Measurements from ENCODE around the gene USP48. TPM values are rescaled to one million over a fixed set of nuclear protein-coding genes. Genes with fewer than 3 reads are reported as not detected.

USP48 gene
- total and polyA plus RNA-seq, 2 of the 13 experiments (the other 11 are each of a cell fraction or from before 2014, with no cell fraction given) = 30.4 to 30.7 TPM

DNA sequence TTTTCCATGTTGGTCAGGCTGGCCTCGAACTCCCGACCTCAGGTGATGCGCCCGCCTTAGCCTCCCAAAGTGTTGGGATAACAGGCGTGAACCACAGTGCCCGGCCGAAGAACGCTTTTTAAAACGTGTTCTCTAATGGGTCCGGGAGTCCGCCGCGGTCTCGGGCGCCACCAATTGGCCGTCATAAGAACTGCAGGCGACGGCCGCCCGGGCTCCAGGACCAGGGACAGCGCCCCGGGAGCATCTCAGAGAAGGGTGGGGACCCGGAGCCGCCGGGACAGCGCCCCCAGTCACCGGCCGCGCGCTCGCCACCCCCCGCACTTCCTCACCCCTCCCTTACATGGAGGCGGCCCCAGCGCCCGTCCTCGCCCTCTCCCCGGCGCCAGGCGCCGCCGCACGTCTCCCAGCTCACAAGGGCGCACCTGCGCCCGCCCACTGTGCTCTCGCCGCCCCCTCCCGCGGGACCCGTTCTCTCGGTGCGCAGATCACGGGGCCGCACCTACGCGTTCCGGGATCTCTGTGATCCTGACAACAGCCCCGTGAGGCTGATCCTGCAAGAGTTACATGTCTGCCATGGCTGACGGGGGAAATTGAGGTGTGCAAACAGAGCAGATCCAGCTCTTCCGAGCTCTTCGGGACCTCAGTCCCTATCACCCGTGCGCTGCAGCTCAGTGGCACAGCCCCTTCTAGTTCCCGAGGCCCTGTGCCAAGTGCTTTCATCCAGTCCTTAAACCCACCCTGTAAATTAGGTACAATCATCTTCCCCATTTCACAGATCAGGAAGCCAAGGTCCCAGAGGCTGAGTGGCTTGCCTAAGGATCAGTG lies 123.6 kb downstream of the USP48 start (continued):
- TF ChIP-seq FOXM1 (CRISPR knock-in tag; IDR thresholded peaks at IDR 0.05) (no peak), SP5 (CRISPR knock-in tag; IDR thresholded peaks at IDR 0.05; ENCODE audit: borderline replicate concordance, low read depth) (peak; percentile 62), ZNF564 (CRISPR knock-in tag; IDR thresholded peaks at IDR 0.05) (peak; percentile 85; the same call in 1 of the 2 replicates), ZNF3 (CRISPR knock-in tag; IDR thresholded peaks at IDR 0.05) (peak; percentile 45; the same call in 1 of the 2 replicates), TCF12 (IDR thresholded peaks at IDR 0.05) (no peak), TCF12 (CRISPR knock-in tag; IDR thresholded peaks at IDR 0.05) (peak; percentile 89), TEAD3 (CRISPR knock-in tag; optimal IDR thresholded peaks at IDR 0.05; ENCODE audit: borderline replicate concordance) (peak; percentile 80), SNAPC2 (CRISPR knock-in tag; IDR thresholded peaks at IDR 0.05) (peak; percentile 89), CEBPB (IDR thresholded peaks at IDR 0.05; ENCODE audit: borderline replicate concordance, low read depth, low read length) (no peak), ZNF510 (CRISPR knock-in tag; IDR thresholded peaks at IDR 0.05; ENCODE audit: low read depth) (peak; percentile 96), ZBTB21 (CRISPR knock-in tag; IDR thresholded peaks at IDR 0.05) (peak; percentile 67; the same call in 1 of the 2 replicates), ZNF160 (CRISPR knock-in tag; IDR thresholded peaks at IDR 0.05) (peak; percentile 94), ZNF660 (CRISPR knock-in tag; IDR thresholded peaks at IDR 0.05; ENCODE audit: borderline replicate concordance, low read depth) (peak; percentile 69; the same call in 1 of the 2 replicates), ZNF501 (CRISPR knock-in tag; IDR thresholded peaks at IDR 0.05) (peak; percentile 93), NFATC3 (CRISPR knock-in tag; IDR thresholded peaks at IDR 0.05) (peak; percentile 69; the same call in 1 of the 2 replicates), GLI4 (CRISPR knock-in tag; IDR thresholded peaks at IDR 0.05; ENCODE audit: borderline replicate concordance) (peak; percentile 81; the same call in 1 of the 2 replicates), RORA (CRISPR knock-in tag; IDR thresholded peaks at IDR 0.05) (no peak), ZNF234 (CRISPR knock-in tag; conservative IDR thresholded peaks at IDR 0.05) (0 out of 2 replicates have a peak, but pooled peaks have one; percentile 80), RARA (CRISPR knock-in tag; IDR thresholded peaks at IDR 0.05) (peak; percentile 76), ETV6 (CRISPR knock-in tag; conservative IDR thresholded peaks at IDR 0.05) (peak; percentile 99), GTF2F1 (IDR thresholded peaks at IDR 0.05; ENCODE audit: low read length) (no peak), CHCHD3 (CRISPR knock-in tag; IDR thresholded peaks at IDR 0.05) (peak; percentile 94), ZNF274 (CRISPR knock-in tag; IDR thresholded peaks at IDR 0.05) (peak; percentile 96), CREB1 (IDR thresholded peaks at IDR 0.05) (no peak), CREB1 (CRISPR knock-in tag; IDR thresholded peaks at IDR 0.05) (peak; percentile 47; the same call in 1 of the 2 replicates), MED8 (CRISPR knock-in tag; IDR thresholded peaks at IDR 0.05; ENCODE audit: insufficient replicate concordance) (peak; percentile 63)
- TF ChIP-seq, protein P1, sequence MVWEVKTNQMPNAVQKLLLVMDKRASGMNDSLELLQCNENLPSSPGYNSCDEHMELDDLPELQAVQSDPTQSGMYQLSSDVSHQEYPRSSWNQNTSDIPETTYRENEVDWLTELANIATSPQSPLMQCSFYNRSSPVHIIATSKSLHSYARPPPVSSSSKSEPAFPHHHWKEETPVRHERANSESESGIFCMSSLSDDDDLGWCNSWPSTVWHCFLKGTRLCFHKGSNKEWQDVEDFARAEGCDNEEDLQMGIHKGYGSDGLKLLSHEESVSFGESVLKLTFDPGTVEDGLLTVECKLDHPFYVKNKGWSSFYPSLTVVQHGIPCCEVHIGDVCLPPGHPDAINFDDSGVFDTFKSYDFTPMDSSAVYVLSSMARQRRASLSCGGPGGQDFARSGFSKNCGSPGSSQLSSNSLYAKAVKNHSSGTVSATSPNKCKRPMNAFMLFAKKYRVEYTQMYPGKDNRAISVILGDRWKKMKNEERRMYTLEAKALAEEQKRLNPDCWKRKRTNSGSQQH (CRISPR knock-in tag; IDR thresholded peaks at IDR 0.05; ENCODE audit: low read depth) = peak; percentile 93
- TF ChIP-seq, protein P2, sequence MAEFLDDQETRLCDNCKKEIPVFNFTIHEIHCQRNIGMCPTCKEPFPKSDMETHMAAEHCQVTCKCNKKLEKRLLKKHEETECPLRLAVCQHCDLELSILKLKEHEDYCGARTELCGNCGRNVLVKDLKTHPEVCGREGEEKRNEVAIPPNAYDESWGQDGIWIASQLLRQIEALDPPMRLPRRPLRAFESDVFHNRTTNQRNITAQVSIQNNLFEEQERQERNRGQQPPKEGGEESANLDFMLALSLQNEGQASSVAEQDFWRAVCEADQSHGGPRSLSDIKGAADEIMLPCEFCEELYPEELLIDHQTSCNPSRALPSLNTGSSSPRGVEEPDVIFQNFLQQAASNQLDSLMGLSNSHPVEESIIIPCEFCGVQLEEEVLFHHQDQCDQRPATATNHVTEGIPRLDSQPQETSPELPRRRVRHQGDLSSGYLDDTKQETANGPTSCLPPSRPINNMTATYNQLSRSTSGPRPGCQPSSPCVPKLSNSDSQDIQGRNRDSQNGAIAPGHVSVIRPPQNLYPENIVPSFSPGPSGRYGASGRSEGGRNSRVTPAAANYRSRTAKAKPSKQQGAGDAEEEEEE (CRISPR knock-in tag; IDR thresholded peaks at IDR 0.05; ENCODE audit: borderline replicate concordance) = no peak
- TF ChIP-seq, protein P3, sequence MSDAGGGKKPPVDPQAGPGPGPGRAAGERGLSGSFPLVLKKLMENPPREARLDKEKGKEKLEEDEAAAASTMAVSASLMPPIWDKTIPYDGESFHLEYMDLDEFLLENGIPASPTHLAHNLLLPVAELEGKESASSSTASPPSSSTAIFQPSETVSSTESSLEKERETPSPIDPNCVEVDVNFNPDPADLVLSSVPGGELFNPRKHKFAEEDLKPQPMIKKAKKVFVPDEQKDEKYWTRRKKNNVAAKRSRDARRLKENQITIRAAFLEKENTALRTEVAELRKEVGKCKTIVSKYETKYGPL (CRISPR knock-in tag; IDR thresholded peaks at IDR 0.05) = peak; percentile 86; the same call in 1 of the 2 replicates
